ENCODE results near the gene MARCHF6. TPM values are rescaled to one million over a fixed set of nuclear protein-coding genes. Genes with fewer than 3 reads are reported as not detected.

The MARCHF6 gene, protein sequence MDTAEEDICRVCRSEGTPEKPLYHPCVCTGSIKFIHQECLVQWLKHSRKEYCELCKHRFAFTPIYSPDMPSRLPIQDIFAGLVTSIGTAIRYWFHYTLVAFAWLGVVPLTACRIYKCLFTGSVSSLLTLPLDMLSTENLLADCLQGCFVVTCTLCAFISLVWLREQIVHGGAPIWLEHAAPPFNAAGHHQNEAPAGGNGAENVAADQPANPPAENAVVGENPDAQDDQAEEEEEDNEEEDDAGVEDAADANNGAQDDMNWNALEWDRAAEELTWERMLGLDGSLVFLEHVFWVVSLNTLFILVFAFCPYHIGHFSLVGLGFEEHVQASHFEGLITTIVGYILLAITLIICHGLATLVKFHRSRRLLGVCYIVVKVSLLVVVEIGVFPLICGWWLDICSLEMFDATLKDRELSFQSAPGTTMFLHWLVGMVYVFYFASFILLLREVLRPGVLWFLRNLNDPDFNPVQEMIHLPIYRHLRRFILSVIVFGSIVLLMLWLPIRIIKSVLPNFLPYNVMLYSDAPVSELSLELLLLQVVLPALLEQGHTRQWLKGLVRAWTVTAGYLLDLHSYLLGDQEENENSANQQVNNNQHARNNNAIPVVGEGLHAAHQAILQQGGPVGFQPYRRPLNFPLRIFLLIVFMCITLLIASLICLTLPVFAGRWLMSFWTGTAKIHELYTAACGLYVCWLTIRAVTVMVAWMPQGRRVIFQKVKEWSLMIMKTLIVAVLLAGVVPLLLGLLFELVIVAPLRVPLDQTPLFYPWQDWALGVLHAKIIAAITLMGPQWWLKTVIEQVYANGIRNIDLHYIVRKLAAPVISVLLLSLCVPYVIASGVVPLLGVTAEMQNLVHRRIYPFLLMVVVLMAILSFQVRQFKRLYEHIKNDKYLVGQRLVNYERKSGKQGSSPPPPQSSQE
- total RNA-seq, result 100 to 1,000 TPM in 2 of 3 donors, 10 to 100 TPM in 1; 90.8 to 123 (median 121) TPM

GRCh38 chr5:10353241-10354047, at the start of gene MARCHF6:
MARCHF6 (plus strand) TSS chr5:10353695; CDS start chr5:10353899, 204 bp downstream.
- Histone ChIP-seq H3K36me3 (no peaks in the 10 kb centered on the region), H3K4me1 (no peaks in the 10 kb centered on the region), H3K27me3 (no peaks in the 10 kb centered on the region), H3K9me3 (no peaks in the 10 kb centered on the region), H3K27ac (peak within 1 kb of the TSS; percentile 95 to 99), H3K4me3 (peak within 1 kb of the TSS; percentile 77 to 99 (median 97))
- peak; percentile 93 to 97 for DNase-seq (ENCODE audit: low spot score in 2 of 2)
- intact Hi-C loops (cut with DNase I; ENCODE audit: low total_unique reads), result no loop called here
- TF ChIP-seq POLR2A (IDR thresholded peaks at IDR 0.05), result peak; percentile 87
- TF ChIP-seq POLR2AphosphoS5 (IDR thresholded peaks at IDR 0.05), result peak; percentile 81 to 89 (median 83)
- TF ChIP-seq, protein P1, sequence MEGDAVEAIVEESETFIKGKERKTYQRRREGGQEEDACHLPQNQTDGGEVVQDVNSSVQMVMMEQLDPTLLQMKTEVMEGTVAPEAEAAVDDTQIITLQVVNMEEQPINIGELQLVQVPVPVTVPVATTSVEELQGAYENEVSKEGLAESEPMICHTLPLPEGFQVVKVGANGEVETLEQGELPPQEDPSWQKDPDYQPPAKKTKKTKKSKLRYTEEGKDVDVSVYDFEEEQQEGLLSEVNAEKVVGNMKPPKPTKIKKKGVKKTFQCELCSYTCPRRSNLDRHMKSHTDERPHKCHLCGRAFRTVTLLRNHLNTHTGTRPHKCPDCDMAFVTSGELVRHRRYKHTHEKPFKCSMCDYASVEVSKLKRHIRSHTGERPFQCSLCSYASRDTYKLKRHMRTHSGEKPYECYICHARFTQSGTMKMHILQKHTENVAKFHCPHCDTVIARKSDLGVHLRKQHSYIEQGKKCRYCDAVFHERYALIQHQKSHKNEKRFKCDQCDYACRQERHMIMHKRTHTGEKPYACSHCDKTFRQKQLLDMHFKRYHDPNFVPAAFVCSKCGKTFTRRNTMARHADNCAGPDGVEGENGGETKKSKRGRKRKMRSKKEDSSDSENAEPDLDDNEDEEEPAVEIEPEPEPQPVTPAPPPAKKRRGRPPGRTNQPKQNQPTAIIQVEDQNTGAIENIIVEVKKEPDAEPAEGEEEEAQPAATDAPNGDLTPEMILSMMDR (IDR thresholded peaks at IDR 0.05), result no peak

DNA sequence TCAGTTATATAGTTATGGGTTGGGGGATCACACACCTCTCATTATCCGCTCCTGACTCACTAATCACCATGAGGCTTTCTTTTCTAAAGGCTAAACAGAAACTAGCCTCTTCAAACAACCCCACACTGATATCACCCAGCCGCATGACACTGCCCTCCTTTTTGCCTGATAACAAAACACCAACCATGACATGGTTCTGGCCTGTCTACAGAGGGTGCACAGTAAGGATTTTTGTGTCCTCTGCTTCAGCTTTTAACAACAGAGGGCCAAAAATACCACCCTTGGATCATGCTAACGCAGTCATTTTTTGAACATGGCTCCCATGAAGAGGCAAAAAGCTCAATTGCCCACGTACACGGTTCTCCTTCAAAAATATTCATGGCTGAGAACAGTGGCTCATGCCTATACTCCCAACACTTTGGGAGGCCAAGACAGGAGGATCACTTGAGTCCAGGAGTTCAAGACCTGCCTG, 49.8 kb upstream of the MARCHF6 start:
- Histone ChIP-seq H3K27me3 (no peaks in the 10 kb centered on the region), H3K9me3 (no peaks in the 10 kb centered on the region), H3K4me3 (no peak overlapping the region), H3K27ac (no peak overlapping the region), H3K4me1 (no peaks in the 10 kb centered on the region), H3K36me3 (no peaks in the 10 kb centered on the region)
- TF ChIP-seq POLR2A (IDR thresholded peaks at IDR 0.05), result no peak
- TF ChIP-seq, protein P1 (IDR thresholded peaks at IDR 0.05), result no peak
- no peak for TF ChIP-seq POLR2AphosphoS5 (IDR thresholded peaks at IDR 0.05)
- intact Hi-C loops (cut with DNase I; ENCODE audit: low total_unique reads), result no loop called here
- DNase-seq (ENCODE audit: low spot score in 2 of 2), result no peak

DNA sequence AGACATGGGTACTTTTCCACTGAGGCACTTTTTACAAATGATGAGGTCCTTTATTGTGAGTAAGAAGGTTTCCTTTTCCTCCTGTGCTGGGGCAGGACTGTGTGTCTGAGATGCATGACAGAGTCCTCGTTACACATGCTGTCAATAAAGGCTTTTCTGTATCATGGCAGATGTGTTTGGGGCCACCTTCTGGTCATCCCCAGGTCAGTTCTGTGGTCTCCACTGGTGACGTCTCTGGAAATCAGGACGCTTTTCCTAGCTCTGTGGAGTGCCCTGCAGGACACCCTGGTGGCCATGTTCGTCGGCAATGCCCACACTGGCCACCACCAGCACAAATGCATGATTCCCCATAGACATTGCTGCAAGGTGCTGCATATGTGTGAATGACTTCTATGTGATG, 48.6 kb upstream of the MARCHF6 start:
- no peaks in the 10 kb centered on the region for H3K36me3 ChIP-seq
- intact Hi-C loops (cut with DNase I; ENCODE audit: low total_unique reads), result no loop called here
- H3K9me3 ChIP-seq, result no peaks in the 10 kb centered on the region
- no peak for DNase-seq (ENCODE audit: low spot score in 2 of 2)
- TF ChIP-seq POLR2AphosphoS5 (IDR thresholded peaks at IDR 0.05) (no peak), POLR2A (IDR thresholded peaks at IDR 0.05) (no peak)
- TF ChIP-seq, protein P1 (IDR thresholded peaks at IDR 0.05), result no peak
- no peak overlapping the region for H3K4me3 ChIP-seq
- no peak overlapping the region for H3K27ac ChIP-seq
- H3K4me1 ChIP-seq, result no peaks in the 10 kb centered on the region
- no peaks in the 10 kb centered on the region for H3K27me3 ChIP-seq

- H3K27me3 ChIP-seq, result no peaks in the 10 kb centered on the region
- no peak for DNase-seq (ENCODE audit: low spot score in 2 of 2)
- H3K4me1 ChIP-seq, result no peaks in the 10 kb centered on the region
- H3K9me3 ChIP-seq, result no peaks in the 10 kb centered on the region
- intact Hi-C loops (cut with DNase I; ENCODE audit: low total_unique reads), result no loop called here
- TF ChIP-seq POLR2A (IDR thresholded peaks at IDR 0.05) (no peak), POLR2AphosphoS5 (IDR thresholded peaks at IDR 0.05) (no peak)
- TF ChIP-seq, protein P1 (IDR thresholded peaks at IDR 0.05), result no peak
- peak overlapping the region in 2 of 3 donors; percentile 59 to 87 for H3K4me3 ChIP-seq
- H3K36me3 ChIP-seq, result no peaks in the 10 kb centered on the region
- no peak overlapping the region for H3K27ac ChIP-seq
Observed at GRCh38 chr5:10306114-10306513, 47.4 kb upstream of the MARCHF6 start.
